Adrenal gland (tissue), 12 donors: ENCODE measurements around the gene NUP37. TPM values are rescaled to one million over a fixed set of nuclear protein-coding genes. Genes with fewer than 3 reads are reported as not detected.

ENCODE experiments used
- DNase-seq, 7 donors: peaks; one replicate each; pipeline ENCODE4 v3.0.0-alpha.2; 2019 to 2020
- H3K27ac ChIP-seq, 5 donors: fragments of 200-600 bp; sonication (generic) in 4 of 5; 1 replicate in 3 of 5; 2 replicates in 2 of 5; pipeline versions ENCODE4 v1.5.1 to v1.8.0; 2016 to 2020; ENCODE audit warnings: mild to moderate bottlenecking in 1 of 5
- H3K27me3 ChIP-seq: fragments of 200-600 bp; 2 replicates; pipeline ENCODE4 v1.8.0; 2021
- H3K36me3 ChIP-seq, 2 donors: fragments of 200-600 bp; replicated peaks in 1 of 2; 1 replicate in 1 of 2; 2 replicates in 1 of 2; pipeline versions ENCODE4 v1.5.1 to v1.8.0; 2018 to 2022
- H3K4me1 ChIP-seq, 2 donors: fragments of 200-600 bp; replicated peaks in 1 of 2; 1 replicate in 1 of 2; 2 replicates in 1 of 2; pipeline versions ENCODE4 v1.5.1 to v1.8.0; 2018 to 2021
- H3K4me3 ChIP-seq, 4 donors: fragments of 200-600 bp; sonication (generic) in 3 of 4; one replicate each; pipeline ENCODE4 v1.5.1; 2016 to 2018
- H3K9me3 ChIP-seq, 3 donors: fragments of 200-600 bp; sonication (generic) in 1 of 3; replicated peaks in 1 of 3; 1 replicate in 2 of 3; 2 replicates in 1 of 3; pipeline versions ENCODE4 v1.5.1 to v1.8.0; 2016 to 2021
- POLR2A ChIP-seq, 2 donors: fragments of 450-650 bp; IDR thresholded peaks; one replicate each; pipeline ENCODE4 v1.6.1; 2017; ENCODE audit warnings: antibody characterized with exemption in 2 of 2, mild to moderate bottlenecking in 2 of 2, moderate library complexity in 1 of 2
- WGBS, 4 donors: extraction: QIAGEN DNeasy Blood & Tissue Kit in 2 of 4; methylation state at CpG; one replicate each; pipeline versions ENCODE4 v1.1.5 to v1.1.7; 2013 to 2017; 5-methylcytosine and 5-hydroxymethylcytosine counted together
- intact Hi-C, 2 donors: fragments of 100-400 bp; cut with DNase I; formaldehyde crosslinking; loops; one replicate each; pipeline versions ENCODE4 v1.14.1 to v1.15.0; 2022 to 2023
- polyA plus RNA-seq, 3 donors: library from polyadenylated mRNA; stranded (reverse); fragments of 200-250 nt in 2 of 3; fragments of 350-450 nt in 1 of 3; fragmentation: Illumina TruSeq in 1 of 3; extraction: RNeasy Lipid Tissue Mini Kit (QIAGEN cat#74804) in 1 of 3; gene quantifications; one replicate each; pipeline ENCODE4 v1.2.3, GENCODE V29; 2013 to 2014
- total RNA-seq, 9 donors: library from RNA; depleted of rRNA in 4 of 9; stranded (reverse); fragments of >200 nt in 4 of 9; fragments of 120-200 nt in 1 of 9; fragmentation: NEBNext Ultra II Directional in 1 of 9; extraction: Animal tissue kit (Norgen Biotek cat#: 25700) in 1 of 9; gene quantifications; one replicate each; pipeline versions ENCODE4 v1.1.0 to v1.2.4, GENCODE V29; 2013 to 2023
- TF ChIP-seq, protein P1 (sequence below), 6 experiments: fragments of 450-650 bp in 4 of 6; fragments of 200-600 bp in 2 of 6; sonication (generic) in 1 of 6; IDR thresholded peaks; 1 replicate in 5 of 6; 2 replicates in 1 of 6; pipeline versions ENCODE4 v1.5.1 to v1.8.0; 2016 to 2021; ENCODE audit warnings: antibody characterized with exemption in 6 of 6, mild to moderate bottlenecking in 2 of 6, moderate library complexity in 1 of 6
- donor health status: healthy with polysubstance abuse.
- donor health status: Bipolar disorder and iron deficiency.
- donor health status: DM: yes; HTN: yes; CAD: no.
- donor health status: DM: no; HTN: no; CAD: no.
- donor health status: DM: no; HTN: no; CAD: no.
- donor health status: DM: yes; HTN: yes; CAD: no.

The NUP37 gene
- total and polyA plus RNA-seq, 12 donors: 8.6 to 80.8 (median 28.1) TPM

DNA sequence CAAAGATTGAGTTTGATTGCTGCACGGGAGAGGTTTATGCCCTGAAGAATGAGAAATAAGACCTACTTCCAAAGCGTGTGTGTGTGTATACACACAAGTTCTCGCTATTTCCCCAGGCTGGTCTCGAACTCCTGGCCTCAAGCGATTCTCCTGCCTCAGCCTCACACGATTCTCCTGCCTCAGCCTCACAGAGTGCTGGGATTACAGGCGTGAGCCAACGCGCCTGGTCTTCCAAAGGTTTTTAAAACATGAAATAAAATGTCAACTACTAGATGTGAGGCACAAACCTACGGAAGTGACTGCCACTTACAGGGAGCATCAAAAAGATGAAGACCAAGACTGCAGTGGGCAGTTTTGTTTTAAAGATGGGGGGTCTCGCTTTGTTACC lies 57.5 kb downstream of the NUP37 start:
- H3K27ac ChIP-seq: no peak overlapping the region
- H3K4me1 ChIP-seq: no peaks in the 10 kb centered on the region
- no peaks in the 10 kb centered on the region for H3K36me3 ChIP-seq
- no peak for DNase-seq
- H3K27me3 ChIP-seq: no peaks in the 10 kb centered on the region
- WGBS, 4 donors: 68 to 83% (median 75%) methylated on average over 11 of the region's 11 CpGs
- intact Hi-C loops: no loop called here
- H3K9me3 ChIP-seq: no peaks in the 10 kb centered on the region
- H3K4me3 ChIP-seq: peak overlapping the region in 1 of 4 donors; percentile 90
- no peak for TF ChIP-seq POLR2A (IDR thresholded peaks at IDR 0.05)
- TF ChIP-seq, protein P1, sequence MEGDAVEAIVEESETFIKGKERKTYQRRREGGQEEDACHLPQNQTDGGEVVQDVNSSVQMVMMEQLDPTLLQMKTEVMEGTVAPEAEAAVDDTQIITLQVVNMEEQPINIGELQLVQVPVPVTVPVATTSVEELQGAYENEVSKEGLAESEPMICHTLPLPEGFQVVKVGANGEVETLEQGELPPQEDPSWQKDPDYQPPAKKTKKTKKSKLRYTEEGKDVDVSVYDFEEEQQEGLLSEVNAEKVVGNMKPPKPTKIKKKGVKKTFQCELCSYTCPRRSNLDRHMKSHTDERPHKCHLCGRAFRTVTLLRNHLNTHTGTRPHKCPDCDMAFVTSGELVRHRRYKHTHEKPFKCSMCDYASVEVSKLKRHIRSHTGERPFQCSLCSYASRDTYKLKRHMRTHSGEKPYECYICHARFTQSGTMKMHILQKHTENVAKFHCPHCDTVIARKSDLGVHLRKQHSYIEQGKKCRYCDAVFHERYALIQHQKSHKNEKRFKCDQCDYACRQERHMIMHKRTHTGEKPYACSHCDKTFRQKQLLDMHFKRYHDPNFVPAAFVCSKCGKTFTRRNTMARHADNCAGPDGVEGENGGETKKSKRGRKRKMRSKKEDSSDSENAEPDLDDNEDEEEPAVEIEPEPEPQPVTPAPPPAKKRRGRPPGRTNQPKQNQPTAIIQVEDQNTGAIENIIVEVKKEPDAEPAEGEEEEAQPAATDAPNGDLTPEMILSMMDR (IDR thresholded peaks at IDR 0.05): no peak

GRCh38 chr12:102061560-102062418 lies 58.1 kb downstream of the NUP37 start, which contains the start of gene WASHC3:
Gene WASHC3, minus strand, starts transcription at chr12:102061991. Its CDS starts 29 bp downstream, at chr12:102061962.
- TF ChIP-seq POLR2A (IDR thresholded peaks at IDR 0.05): peak in 1 of 2 donors; percentile 61
- TF ChIP-seq, protein P1 (IDR thresholded peaks at IDR 0.05): no peak
- Histone ChIP-seq H3K4me3 (peak within 1 kb of the TSS; percentile 49 to 90 (median 64)), H3K27me3 (no peaks in the 10 kb centered on the region), H3K9me3 (no peaks in the 10 kb centered on the region), H3K36me3 (no peaks in the 10 kb centered on the region), H3K27ac (peak within 1 kb of the TSS in 4 of 5 donors; percentile 52 to 91 (median 73)), H3K4me1 (no peaks in the 10 kb centered on the region)
- peak; percentile 93 to 98 (median 95) for DNase-seq
- 1% methylated on average over 24 to 44 of the region's 44 CpGs for WGBS, 4 donors
- intact Hi-C loops: no loop called here

- H3K4me1 ChIP-seq: no peaks in the 10 kb centered on the region
- H3K4me3 ChIP-seq: peak overlapping the region; percentile 49 to 90 (median 64)
- WGBS, 4 donors: 30 to 32% (median 31%) methylated on average over 9 of the region's 9 CpGs
- H3K27ac ChIP-seq: peak overlapping the region in 4 of 5 donors; percentile 52 to 91 (median 73)
- TF ChIP-seq, protein P1 (IDR thresholded peaks at IDR 0.05): no peak
- TF ChIP-seq POLR2A (IDR thresholded peaks at IDR 0.05): no peak
- DNase-seq: no peak
- intact Hi-C loops: no loop called here
- H3K27me3 ChIP-seq: no peaks in the 10 kb centered on the region
- no peaks in the 10 kb centered on the region for H3K36me3 ChIP-seq
- no peaks in the 10 kb centered on the region for H3K9me3 ChIP-seq
Measured at GRCh38 chr12:102061096-102061559, 58.8 kb downstream of the NUP37 start.

- H3K9me3 ChIP-seq: no peaks in the 10 kb centered on the region
- no peaks in the 10 kb centered on the region for H3K36me3 ChIP-seq
- H3K4me3 ChIP-seq: no peak overlapping the region
- TF ChIP-seq POLR2A (IDR thresholded peaks at IDR 0.05): no peak
- TF ChIP-seq, protein P1 (IDR thresholded peaks at IDR 0.05): no peak
- no peak for DNase-seq
- H3K4me1 ChIP-seq: no peaks in the 10 kb centered on the region
- H3K27ac ChIP-seq: no peak overlapping the region
- intact Hi-C loops: no loop called here
- no peaks in the 10 kb centered on the region for H3K27me3 ChIP-seq
Measured at GRCh38 chr12:102059343-102059742, 60.6 kb downstream of the NUP37 start.
